MG63 (cell line): ENCODE measurements around the gene DPYSL3. TPM values are rescaled to one million over a fixed set of nuclear protein-coding genes. Genes with fewer than 3 reads are reported as not detected.

ENCODE experiments used
- DNase-seq: peaks from one replicate; pipeline ENCODE4 v3.0.0-alpha.2; 2020
- H3K27me3 ChIP-seq: fragments of 250-450 bp; sonication (Bioruptor Pico); 2 replicates; pipeline ENCODE4 v1.5.1; 2020; ENCODE audit warnings: mild to moderate bottlenecking, moderate library complexity
- H3K36me3 ChIP-seq: fragments of 250-450 bp; sonication (Bioruptor Pico); 2 replicates; pipeline ENCODE4 v1.5.1; 2020; ENCODE audit warnings: mild to moderate bottlenecking, moderate library complexity
- H3K4me3 ChIP-seq: fragments of 250-450 bp; sonication (Bioruptor Pico); 2 replicates; pipeline ENCODE4 v1.5.1; 2020; ENCODE audit warnings: mild to moderate bottlenecking, moderate library complexity
- H3K9me3 ChIP-seq: fragments of 250-450 bp; sonication (Bioruptor Pico); 2 replicates; pipeline ENCODE4 v1.5.1; 2020; ENCODE audit warnings: mild to moderate bottlenecking, moderate library complexity
- total RNA-seq: library from RNA; depleted of rRNA; stranded (reverse); fragments of >200 nt; shearing (Covaris generic); gene quantifications from 2 replicates; pipeline ENCODE4 v1.2.3, GENCODE V29; 2014; ENCODE audit warnings: low replicate concordance

The DPYSL3 gene
- total RNA-seq, 1 experiment from 2014 or later, result 84.1 TPM

DNA sequence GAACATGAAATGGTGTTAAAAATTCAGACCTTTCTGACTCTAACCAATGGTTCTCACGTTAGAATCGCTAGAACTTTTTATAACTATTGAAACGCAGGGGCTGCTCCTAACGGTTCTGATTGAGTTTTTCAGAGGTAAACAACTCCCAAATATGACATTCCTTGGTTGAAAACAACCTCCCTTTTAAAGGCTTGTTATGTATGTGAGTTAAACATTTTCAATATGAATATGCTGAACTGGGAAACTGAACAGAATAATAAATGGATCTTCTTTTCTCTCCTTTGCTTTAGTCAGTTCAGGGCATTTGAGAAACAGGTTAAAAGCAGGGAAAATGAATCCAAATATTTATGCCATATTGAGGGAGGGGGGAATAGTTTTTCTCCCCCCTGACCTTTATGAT lies 13.2 kb upstream of the DPYSL3 start:
- no peaks in the 10 kb centered on the region for H3K27me3 ChIP-seq
- DNase-seq, result no peak
- H3K9me3 ChIP-seq, result no peaks in the 10 kb centered on the region
- no peaks in the 10 kb centered on the region for H3K36me3 ChIP-seq
- no peak overlapping the region for H3K4me3 ChIP-seq

DNA sequence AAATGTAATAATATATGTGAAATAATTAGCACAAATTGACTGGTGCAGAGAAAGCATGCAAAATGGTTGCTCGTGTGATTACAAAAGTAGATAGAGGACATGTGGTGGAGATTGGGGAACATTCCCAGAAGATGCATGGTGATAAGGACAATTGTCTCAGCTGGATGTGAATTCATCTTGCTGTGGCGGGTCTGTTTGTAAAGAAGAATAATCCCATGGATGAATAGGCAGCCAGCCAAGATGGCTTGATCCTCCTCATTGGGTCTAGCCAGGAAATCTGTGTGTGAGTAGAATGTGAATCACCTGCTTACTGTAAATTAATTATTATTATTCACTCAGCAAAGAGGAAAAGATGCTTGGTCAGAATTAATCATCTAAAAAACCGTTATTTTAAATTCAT lies 12.6 kb upstream of the DPYSL3 start:
- DNase-seq, result peak; percentile 83
- no peaks in the 10 kb centered on the region for H3K27me3 ChIP-seq
- no peaks in the 10 kb centered on the region for H3K36me3 ChIP-seq
- H3K4me3 ChIP-seq, result no peak overlapping the region
- H3K9me3 ChIP-seq, result no peaks in the 10 kb centered on the region

DNA sequence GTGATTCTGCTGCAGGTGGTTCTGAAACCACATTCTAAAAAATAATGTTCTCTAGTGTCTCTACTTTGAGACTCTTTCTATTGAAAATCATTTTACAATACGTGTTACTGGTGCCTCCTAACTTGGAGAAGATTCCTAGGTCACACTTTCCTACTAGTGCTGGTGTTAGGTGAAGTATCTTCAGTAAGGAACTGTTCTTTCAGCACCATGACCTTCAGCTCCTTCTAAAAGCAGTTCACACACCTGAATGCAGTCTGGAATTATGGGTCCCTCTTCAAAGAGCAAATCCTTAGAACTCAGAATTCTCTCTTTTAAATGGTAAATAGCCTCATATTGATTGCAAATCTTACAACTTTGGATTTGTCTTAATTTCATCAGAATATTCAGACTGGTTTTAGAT lies 10.6 kb upstream of the DPYSL3 start:
- no peaks in the 10 kb centered on the region for H3K27me3 ChIP-seq
- H3K36me3 ChIP-seq, result no peaks in the 10 kb centered on the region
- no peak for DNase-seq
- no peaks in the 10 kb centered on the region for H3K9me3 ChIP-seq
- H3K4me3 ChIP-seq, result no peak overlapping the region

DNA sequence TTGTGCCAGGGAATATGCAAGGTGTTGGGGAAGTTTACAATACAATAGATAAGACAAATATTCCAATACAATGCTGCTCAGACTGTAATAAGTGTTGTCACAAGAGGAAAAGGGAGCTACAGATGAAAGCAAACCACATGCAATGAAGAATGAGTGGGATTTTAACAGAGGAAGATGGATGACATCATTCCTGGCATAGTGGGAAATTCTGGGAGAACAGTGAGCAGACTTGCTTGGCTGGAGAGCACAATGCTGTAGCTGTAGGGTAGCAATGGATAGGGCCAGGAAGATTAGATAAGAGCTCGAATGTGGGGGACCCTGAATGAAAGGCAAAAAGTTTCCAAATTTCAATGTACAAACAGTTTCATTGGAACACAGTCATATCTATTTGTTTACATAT lies 9.5 kb upstream of the DPYSL3 start:
- no peak overlapping the region for H3K4me3 ChIP-seq
- H3K27me3 ChIP-seq, result no peaks in the 10 kb centered on the region
- H3K36me3 ChIP-seq, result no peaks in the 10 kb centered on the region
- H3K9me3 ChIP-seq, result no peaks in the 10 kb centered on the region
- DNase-seq, result no peak

DNA sequence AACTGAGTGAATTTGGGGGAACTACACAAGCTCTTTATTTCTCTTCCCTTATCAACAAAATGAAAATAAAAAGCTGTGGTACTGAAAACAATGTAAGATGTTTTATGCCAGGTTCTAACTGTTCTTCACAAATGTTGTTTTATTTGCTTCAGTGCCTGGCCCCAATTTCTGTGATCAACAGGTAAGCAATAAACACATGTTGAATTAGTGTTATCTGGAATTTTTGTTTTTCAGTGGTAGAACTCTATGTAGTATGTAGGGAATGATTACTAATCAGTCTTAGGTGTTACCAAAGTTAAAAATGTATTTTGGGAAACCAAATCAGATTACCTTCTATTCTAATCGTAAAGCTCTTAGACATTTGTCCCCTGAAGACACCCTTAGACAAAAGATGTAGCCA lies 7.5 kb upstream of the DPYSL3 start:
- no peaks in the 10 kb centered on the region for H3K9me3 ChIP-seq
- no peaks in the 10 kb centered on the region for H3K36me3 ChIP-seq
- no peak overlapping the region for H3K4me3 ChIP-seq
- H3K27me3 ChIP-seq, result no peaks in the 10 kb centered on the region
- no peak for DNase-seq

DNA sequence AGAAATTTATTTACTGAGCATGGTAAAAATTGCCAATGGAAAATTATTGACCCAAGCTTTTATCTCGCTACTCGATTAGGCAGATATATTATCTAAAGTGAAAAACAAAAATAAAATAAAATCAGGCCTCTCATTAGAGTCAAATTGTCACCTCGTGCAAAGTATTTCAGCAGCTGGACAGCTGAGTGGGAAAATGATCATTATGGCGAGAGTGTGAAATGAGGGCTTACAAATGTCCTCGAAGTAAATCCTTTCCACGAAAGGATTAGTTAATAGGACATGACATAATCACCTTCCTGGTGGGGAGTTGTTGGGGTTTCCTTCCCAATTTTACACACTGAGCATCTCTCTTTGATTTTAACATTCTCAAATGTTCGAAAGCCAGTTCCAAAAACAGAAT lies 5.4 kb upstream of the DPYSL3 start:
- Histone ChIP-seq H3K27me3 (no peaks in the 10 kb centered on the region), H3K9me3 (no peaks in the 10 kb centered on the region), H3K4me3 (no peak overlapping the region), H3K36me3 (no peaks in the 10 kb centered on the region)
- no peak for DNase-seq

DNA sequence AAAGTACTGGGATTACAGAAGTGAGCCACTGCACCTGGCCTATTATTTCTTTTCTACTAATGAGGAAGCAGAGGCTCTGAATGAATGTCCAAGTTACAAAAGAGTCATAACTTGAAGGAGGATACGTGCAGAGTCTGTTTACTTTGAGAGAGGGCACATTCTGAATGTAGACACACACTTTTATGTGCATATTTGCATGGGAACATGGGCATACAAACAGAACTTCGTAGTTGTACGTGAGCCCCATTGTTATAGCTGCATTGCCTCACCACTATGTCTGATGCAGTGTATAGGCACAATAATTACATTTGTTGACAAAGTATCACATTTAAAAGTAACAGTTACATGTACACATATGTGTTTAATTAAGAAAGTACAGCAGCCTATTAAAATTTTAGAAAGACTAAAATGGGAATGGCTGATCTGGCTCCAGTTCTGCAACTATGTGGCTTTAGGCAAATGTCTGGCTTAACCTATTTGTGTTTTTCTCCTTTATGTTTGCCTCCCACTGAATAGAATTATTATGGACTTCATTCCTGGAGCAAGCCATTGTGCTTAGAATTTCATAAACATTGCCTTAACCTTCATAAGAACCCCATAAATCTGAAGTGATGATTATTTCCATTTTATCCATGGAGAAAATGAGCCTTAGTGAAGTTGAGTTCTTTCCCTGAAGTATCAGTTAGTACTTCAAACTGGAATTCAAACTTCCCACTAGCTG lies 3.0 kb upstream of the DPYSL3 start:
- H3K27me3 ChIP-seq, result no peaks in the 10 kb centered on the region
- H3K4me3 ChIP-seq, result no peak overlapping the region
- H3K36me3 ChIP-seq, result no peaks in the 10 kb centered on the region
- DNase-seq, result no peak
- no peaks in the 10 kb centered on the region for H3K9me3 ChIP-seq

DNA sequence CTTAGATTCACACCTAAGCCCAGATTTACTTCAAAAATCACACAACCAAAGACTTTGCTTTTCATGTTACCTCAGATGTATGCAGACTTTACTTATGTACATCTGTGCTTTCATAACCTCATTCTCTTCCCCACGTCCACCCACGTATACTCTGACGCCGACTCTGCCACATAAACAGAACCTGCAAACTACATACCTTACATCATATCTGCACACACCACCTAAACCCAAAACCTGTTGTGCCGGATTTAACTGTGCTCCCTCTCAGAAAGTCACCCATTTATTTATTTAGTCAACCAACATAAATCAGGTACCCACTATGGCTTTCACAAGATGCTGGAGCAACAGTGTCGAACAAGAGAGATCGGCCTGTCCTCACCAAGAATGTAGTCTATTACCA lies 1.0 kb upstream of the DPYSL3 start:
- peaks cover 10% of the 10 kb centered on the region for H3K36me3 ChIP-seq
- H3K4me3 ChIP-seq, result no peak overlapping the region
- DNase-seq, result no peak
- peaks cover 2% of the 10 kb centered on the region; the same call in 1 of the 2 replicates for H3K9me3 ChIP-seq
- H3K27me3 ChIP-seq, result no peaks in the 10 kb centered on the region

DNA sequence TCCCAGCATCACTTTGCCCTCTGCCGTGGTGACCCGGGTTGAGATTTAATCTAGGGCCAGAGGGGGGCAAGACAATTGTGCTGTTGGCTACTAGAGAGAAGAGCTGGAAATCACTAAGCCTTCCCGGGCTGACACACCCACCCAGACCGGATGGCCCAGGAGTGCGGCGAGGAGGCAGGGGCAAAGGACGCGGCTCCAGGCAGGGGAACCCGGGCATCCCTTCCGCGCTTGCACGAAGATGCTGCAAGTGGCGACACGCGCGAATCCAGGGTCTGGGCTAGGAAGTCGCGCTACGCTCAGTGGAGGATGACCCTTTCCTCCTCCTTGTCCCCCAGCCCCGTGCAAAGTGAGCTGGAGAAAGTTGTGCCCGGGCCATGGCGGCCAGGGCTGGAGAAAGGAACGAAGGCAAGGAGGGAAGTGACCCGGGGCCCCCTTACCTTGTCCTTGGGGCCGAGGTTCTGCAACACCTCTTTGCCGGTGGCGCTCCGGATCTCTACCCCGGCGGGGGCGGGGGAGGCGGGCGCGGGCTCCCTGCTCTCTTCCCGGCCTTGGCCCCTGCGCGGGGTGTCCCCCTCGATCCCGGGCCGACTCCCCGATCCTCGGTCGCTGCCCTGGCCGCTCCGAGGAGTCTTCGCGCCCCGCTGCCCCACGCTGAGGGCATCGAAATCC lies 693 bp downstream of the DPYSL3 start:
- H3K4me3 ChIP-seq, result peak overlapping the region; percentile 77
- H3K27me3 ChIP-seq, result no peaks in the 10 kb centered on the region
- H3K9me3 ChIP-seq, result peaks cover 2% of the 10 kb centered on the region; the same call in 1 of the 2 replicates
- peaks cover 10% of the 10 kb centered on the region for H3K36me3 ChIP-seq
- DNase-seq, result peak; percentile 70

DNA sequence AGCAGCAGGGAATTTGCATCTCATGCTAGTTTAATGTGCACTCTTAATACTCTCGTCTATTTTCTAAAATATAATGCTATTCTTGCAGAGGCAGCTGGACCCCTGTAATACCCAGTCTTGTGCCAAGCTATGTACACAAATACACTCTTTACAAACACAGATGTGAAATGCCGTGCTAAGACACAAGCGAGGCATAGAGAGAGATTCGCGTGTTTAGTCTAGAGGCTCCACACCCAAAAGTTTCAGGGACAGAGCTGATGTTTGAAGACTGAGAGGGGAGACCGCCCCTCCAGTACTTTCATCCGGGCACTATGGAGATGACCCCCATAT lies 1.2 kb downstream of the DPYSL3 start:
- Histone ChIP-seq H3K36me3 (peaks cover 10% of the 10 kb centered on the region), H3K27me3 (no peaks in the 10 kb centered on the region), H3K9me3 (peaks cover 2% of the 10 kb centered on the region; the same call in 1 of the 2 replicates), H3K4me3 (peak overlapping the region; percentile 77)
- no peak for DNase-seq

DNA sequence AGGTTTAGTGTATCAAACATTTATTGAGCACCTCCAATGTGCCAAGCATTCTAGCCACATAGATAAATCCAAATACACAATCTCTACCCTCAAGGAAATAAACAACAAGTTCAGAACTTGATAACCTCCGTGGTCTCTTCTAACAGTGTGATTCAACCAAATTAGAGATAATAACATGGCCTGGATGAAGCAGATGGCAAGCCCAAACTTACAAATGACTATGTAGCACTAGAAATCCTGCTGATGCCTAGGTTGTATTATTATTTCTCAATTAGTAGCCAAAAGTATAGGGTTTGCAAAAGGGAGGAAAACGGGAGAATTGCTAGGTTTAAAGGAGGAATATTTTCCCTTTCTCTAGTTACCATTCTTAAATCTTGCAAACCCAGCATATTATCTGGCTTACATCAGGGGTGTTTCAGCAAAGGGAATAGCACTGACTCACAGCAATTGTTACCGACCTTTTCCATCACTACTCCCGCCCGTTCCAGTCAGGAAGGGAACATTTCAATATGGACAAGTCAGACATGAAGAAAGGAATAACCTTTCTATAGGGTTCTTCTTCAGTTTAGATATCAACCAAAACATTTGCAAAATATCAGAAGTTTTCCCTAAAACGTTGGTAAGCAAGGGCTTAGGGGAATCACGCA lies 2.3 kb downstream of the DPYSL3 start:
- Histone ChIP-seq H3K36me3 (peaks cover 10% of the 10 kb centered on the region), H3K27me3 (no peaks in the 10 kb centered on the region), H3K9me3 (peaks cover 2% of the 10 kb centered on the region; the same call in 1 of the 2 replicates), H3K4me3 (peak overlapping the region; percentile 77)
- peak; percentile 63 for DNase-seq

DNA sequence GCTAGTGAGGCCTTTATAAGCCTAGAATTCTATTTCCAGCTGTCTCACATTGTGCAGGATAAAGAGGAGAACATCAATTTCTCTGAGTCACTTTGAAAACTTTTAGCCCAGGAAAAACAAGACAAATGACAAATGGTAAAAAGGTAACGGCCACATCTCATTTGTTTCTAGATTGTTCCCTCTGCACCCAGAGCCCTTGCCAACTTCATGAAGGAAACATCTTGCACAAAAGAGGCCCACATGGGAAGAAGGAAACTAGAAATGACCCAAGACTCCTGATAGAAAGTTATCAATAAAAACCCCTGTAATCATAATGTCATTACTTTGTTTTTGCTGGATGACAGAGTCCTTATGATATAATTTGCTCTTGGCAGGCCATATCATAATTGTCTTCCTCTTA lies 5.3 kb downstream of the DPYSL3 start:
- Histone ChIP-seq H3K4me3 (no peak overlapping the region), H3K9me3 (peaks cover 2% of the 10 kb centered on the region; the same call in 1 of the 2 replicates), H3K36me3 (peaks cover 10% of the 10 kb centered on the region), H3K27me3 (no peaks in the 10 kb centered on the region)
- DNase-seq, result no peak

DNA sequence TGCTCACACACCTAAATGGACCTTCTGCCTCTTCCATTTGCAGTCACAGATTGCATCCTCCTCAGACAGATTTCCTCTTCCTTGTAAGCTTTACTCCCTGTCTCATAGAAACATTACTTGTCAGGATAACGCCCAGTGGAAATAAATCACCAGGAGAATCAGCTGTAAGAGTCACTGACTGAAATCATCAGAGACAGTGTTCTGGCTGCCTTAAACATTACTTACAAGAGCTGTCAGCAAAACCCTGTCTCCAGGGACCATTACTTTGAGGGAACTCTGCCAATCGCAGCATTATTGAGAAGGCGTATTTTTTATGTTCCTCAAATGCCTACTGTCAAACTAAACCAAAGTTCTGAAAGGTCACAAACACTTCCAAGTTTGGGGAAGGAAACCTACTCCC lies 5.9 kb downstream of the DPYSL3 start:
- H3K9me3 ChIP-seq, result peaks cover 2% of the 10 kb centered on the region; the same call in 1 of the 2 replicates
- DNase-seq, result peak; percentile 68
- no peaks in the 10 kb centered on the region for H3K27me3 ChIP-seq
- H3K4me3 ChIP-seq, result no peak overlapping the region
- H3K36me3 ChIP-seq, result peaks cover 10% of the 10 kb centered on the region

DNA sequence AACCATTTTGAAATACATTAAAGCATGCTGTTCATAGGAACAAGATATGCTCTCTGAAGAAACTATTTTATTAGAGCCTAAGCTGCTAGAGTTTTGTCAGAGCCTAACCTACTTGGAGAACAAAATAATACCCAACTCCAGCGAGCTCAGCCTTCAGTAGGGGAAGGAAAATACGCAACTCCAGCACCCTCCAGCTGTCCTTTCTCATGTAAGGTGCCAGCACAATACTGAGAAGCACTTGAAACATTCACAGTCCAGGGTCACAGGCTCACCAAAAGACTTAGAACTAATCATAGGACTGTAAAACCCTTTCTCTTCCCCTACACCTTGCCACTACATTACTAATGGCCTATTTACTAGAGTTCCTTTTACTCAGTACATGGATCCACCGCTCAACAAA lies 18.9 kb downstream of the DPYSL3 start:
- Histone ChIP-seq H3K36me3 (peaks cover 5% of the 10 kb centered on the region; the same call in 1 of the 2 replicates), H3K4me3 (no peak overlapping the region), H3K27me3 (no peaks in the 10 kb centered on the region), H3K9me3 (peaks cover 8% of the 10 kb centered on the region; the same call in 1 of the 2 replicates)
- DNase-seq, result no peak

DNA sequence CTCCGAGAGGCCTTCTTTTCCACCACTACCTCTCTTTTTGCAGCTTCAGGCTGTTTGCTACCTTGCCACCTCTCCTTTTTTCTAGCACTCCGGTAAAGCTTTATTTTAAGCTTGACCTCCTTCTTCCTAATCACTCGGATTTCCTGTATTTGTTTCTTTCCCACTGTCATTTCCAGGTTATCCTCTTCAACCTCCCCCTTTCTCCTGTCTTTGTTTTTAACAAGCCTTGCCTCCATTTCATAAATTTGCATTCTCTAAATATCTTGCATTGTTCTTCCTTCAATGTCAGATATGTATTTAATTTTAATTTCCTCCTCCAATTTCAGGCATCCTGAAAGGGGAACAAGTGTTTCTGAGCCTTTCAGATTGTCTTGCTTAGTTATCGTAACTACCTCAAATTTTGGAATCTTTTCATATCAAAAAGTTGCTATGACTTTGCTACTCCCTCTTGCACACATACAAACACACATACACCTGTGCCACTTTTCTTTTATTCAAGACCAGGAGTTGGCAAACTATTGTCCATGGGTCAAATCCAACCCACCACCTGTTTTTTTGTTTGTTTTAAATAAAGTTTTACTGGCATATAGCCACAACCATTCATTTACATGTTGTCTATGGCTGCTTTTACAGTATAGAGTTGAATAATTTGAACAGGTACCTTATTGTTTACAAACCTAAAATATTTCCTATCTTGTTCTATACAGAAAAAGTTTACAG lies 22.7 kb downstream of the DPYSL3 start:
- peaks cover 8% of the 10 kb centered on the region; the same call in 1 of the 2 replicates for H3K9me3 ChIP-seq
- no peak for DNase-seq
- H3K36me3 ChIP-seq, result no peaks in the 10 kb centered on the region
- H3K4me3 ChIP-seq, result no peak overlapping the region
- no peaks in the 10 kb centered on the region for H3K27me3 ChIP-seq

DNA sequence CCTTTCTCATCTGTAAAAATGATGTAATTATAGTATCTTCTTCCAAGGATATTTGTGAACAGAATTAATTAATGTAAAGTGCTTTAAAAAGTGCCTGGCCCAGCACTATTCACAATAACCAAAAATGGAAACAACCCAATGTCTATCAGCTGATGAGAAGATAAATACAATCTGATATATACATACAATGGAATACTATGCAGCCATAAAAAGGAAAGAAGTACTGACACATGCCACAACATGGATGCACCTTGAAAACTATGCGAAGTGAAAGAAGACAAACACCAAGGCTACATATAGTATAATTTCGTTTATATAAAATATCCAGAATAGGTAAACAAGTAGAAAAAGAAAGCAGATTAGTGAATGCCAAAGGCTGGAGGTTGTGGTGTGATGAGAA lies 24.1 kb downstream of the DPYSL3 start:
- DNase-seq, result no peak
- peaks cover 2% of the 10 kb centered on the region; the same call in 1 of the 2 replicates for H3K9me3 ChIP-seq
- no peaks in the 10 kb centered on the region for H3K27me3 ChIP-seq
- no peak overlapping the region for H3K4me3 ChIP-seq
- H3K36me3 ChIP-seq, result no peaks in the 10 kb centered on the region

DNA sequence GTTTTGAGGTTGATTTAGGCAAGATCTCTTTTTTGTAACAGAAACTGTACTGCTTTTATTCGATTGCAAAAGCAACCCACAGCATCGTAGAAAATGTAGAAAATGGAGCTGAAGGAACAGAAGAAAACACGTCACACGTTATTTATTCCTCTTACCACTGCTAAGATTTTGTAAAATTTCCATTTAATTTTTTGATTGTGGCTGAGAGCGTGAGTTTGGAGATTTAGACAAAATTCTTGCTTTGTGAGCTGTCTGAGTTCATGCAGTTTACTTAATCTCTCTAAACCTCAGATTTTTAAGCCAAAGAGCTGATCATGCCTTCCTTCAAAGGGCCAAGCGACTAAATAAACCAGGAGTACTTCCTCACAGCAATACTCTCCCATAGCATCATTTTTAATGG lies 24.8 kb downstream of the DPYSL3 start:
- H3K27me3 ChIP-seq, result no peaks in the 10 kb centered on the region
- no peak overlapping the region for H3K4me3 ChIP-seq
- DNase-seq, result peak; percentile 33
- H3K9me3 ChIP-seq, result peaks cover 2% of the 10 kb centered on the region; the same call in 1 of the 2 replicates
- no peaks in the 10 kb centered on the region for H3K36me3 ChIP-seq
